ENCODE results near the gene KIF7.
"Not testable (repeated sequence)": the region's sequence is repeated elsewhere in the genome, so short reads cannot be mapped to it uniquely, and the experiment has no call there.

Gene KIF7

DNA sequence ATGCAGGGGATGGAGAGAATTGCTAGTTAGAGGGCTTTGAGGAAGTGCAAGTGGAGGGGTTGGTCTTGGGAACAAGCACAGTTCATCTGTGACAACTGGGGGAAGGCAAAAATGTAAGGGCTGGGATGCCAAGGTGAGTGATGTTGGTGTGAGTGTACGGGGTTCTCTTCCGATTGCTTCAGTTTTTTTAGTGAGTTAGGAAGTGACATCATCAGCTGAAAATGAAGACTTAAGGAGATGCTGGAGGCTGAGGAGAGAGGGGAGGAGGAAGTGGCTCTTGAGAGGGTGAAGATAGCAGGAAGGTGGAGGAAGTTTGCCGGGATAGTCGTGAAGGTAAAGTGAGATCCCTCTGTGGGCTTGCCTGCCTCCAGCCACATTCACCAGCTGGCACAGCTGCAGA is 67.3 kb downstream of the KIF7 start:
- H3K27me3 ChIP-seq (ENCODE audit: insufficient read depth, low read length), result no peaks in the 10 kb centered on the region
- no peaks in the 10 kb centered on the region for H4K20me1 ChIP-seq (ENCODE audit: insufficient read depth, low read length)
- H3K9ac ChIP-seq (ENCODE audit: low read length), result no peak overlapping the region
- no peak overlapping the region for H3K27ac ChIP-seq (ENCODE audit: low read depth, low read length, poor library complexity, severe bottlenecking)
- H3K4me1 ChIP-seq (ENCODE audit: insufficient read depth, low read length, severe bottlenecking), result no peaks in the 10 kb centered on the region
- H3F3A ChIP-seq (ENCODE audit: insufficient read depth, low read length), result no peaks in the 10 kb centered on the region
- H3K79me2 ChIP-seq (ENCODE audit: insufficient read depth, low read length), result no peaks in the 10 kb centered on the region
- H3K9me2 ChIP-seq (ENCODE audit: low read depth, low read length), result no peaks in the 10 kb centered on the region
- H3K9me3 ChIP-seq (ENCODE audit: low read length), result no peaks in the 10 kb centered on the region
- no peak overlapping the region for H2AFZ ChIP-seq (ENCODE audit: low read length)
- H3K36me3 ChIP-seq (ENCODE audit: insufficient read depth, low read length), result peaks cover 92% of the 10 kb centered on the region
- TF ChIP-seq CTCF (IDR thresholded peaks at IDR 0.05; ENCODE audit: low read length) (no peak), EZH2 (IDR thresholded peaks at IDR 0.05; ENCODE audit: borderline replicate concordance, low read length) (no peak)
- H3K4me2 ChIP-seq (ENCODE audit: low read length), result no peak overlapping the region
- H3K4me3 ChIP-seq (ENCODE audit: low read depth, low read length, poor library complexity, severe bottlenecking), result no peak overlapping the region

- H3K9me2 ChIP-seq (ENCODE audit: low read depth, low read length), result no peaks in the 10 kb centered on the region
- H3K4me2 ChIP-seq (ENCODE audit: low read length), result no peak overlapping the region
- H3K27ac ChIP-seq (ENCODE audit: low read depth, low read length, poor library complexity, severe bottlenecking), result no peak overlapping the region
- no peaks in the 10 kb centered on the region for H3K9me3 ChIP-seq (ENCODE audit: low read length)
- peaks cover 91% of the 10 kb centered on the region for H3K36me3 ChIP-seq (ENCODE audit: insufficient read depth, low read length)
- no peak overlapping the region for H3K4me3 ChIP-seq (ENCODE audit: low read depth, low read length, poor library complexity, severe bottlenecking)
- no peaks in the 10 kb centered on the region for H3K79me2 ChIP-seq (ENCODE audit: insufficient read depth, low read length)
- no peak overlapping the region for H3K9ac ChIP-seq (ENCODE audit: low read length)
- H3K27me3 ChIP-seq (ENCODE audit: insufficient read depth, low read length), result no peaks in the 10 kb centered on the region
- H2AFZ ChIP-seq (ENCODE audit: low read length), result no peak overlapping the region
- no peaks in the 10 kb centered on the region for H3K4me1 ChIP-seq (ENCODE audit: insufficient read depth, low read length, severe bottlenecking)
- no peak for TF ChIP-seq EZH2 (IDR thresholded peaks at IDR 0.05; ENCODE audit: borderline replicate concordance, low read length)
- no peak for TF ChIP-seq CTCF (IDR thresholded peaks at IDR 0.05; ENCODE audit: low read length)
- no peaks in the 10 kb centered on the region for H3F3A ChIP-seq (ENCODE audit: insufficient read depth, low read length)
- H4K20me1 ChIP-seq (ENCODE audit: insufficient read depth, low read length), result no peaks in the 10 kb centered on the region
These were observed 68.6 kb downstream of the KIF7 start for GRCh38 chr15:89586651-89587050.

- peaks cover 80% of the 10 kb centered on the region for H3K36me3 ChIP-seq (ENCODE audit: insufficient read depth, low read length)
- not testable (repeated sequence) for H3K4me2 ChIP-seq (ENCODE audit: low read length)
These were observed 74.5 kb downstream of the KIF7 start for GRCh38 chr15:89580747-89581146.

GRCh38 chr15:89578146-89578545 is 77.1 kb downstream of the KIF7 start:
- H3K27me3 ChIP-seq (ENCODE audit: insufficient read depth, low read length), result no peaks in the 10 kb centered on the region
- H3K4me1 ChIP-seq (ENCODE audit: insufficient read depth, low read length, severe bottlenecking), result peaks cover 31% of the 10 kb centered on the region
- peak overlapping the region; percentile 59; the same call in 1 of the 2 replicates for H3K9ac ChIP-seq (ENCODE audit: low read length)
- TF ChIP-seq EZH2 (IDR thresholded peaks at IDR 0.05; ENCODE audit: borderline replicate concordance, low read length) (no peak), CTCF (IDR thresholded peaks at IDR 0.05; ENCODE audit: low read length) (no peak)
- peak overlapping the region; percentile 97 for H3K4me3 ChIP-seq (ENCODE audit: low read depth, low read length, poor library complexity, severe bottlenecking)
- H3F3A ChIP-seq (ENCODE audit: insufficient read depth, low read length), result 0 out of 2 replicates have a peak, but pooled peaks cover 3% of the 10 kb centered on the region
- H4K20me1 ChIP-seq (ENCODE audit: insufficient read depth, low read length), result no peaks in the 10 kb centered on the region
- H3K36me3 ChIP-seq (ENCODE audit: insufficient read depth, low read length), result peaks cover 54% of the 10 kb centered on the region
- no peak overlapping the region for H2AFZ ChIP-seq (ENCODE audit: low read length)
- peaks cover 54% of the 10 kb centered on the region for H3K79me2 ChIP-seq (ENCODE audit: insufficient read depth, low read length)
- no peaks in the 10 kb centered on the region for H3K9me3 ChIP-seq (ENCODE audit: low read length)
- peak overlapping the region; percentile 82 for H3K4me2 ChIP-seq (ENCODE audit: low read length)
- no peaks in the 10 kb centered on the region for H3K9me2 ChIP-seq (ENCODE audit: low read depth, low read length)
- H3K27ac ChIP-seq (ENCODE audit: low read depth, low read length, poor library complexity, severe bottlenecking), result no peak overlapping the region

More at GRCh38 chr15:89580747-89581146, 74.5 kb downstream of the KIF7 start:
- not testable (repeated sequence) for H4K20me1 ChIP-seq (ENCODE audit: insufficient read depth, low read length); H3K27me3 ChIP-seq (ENCODE audit: insufficient read depth, low read length); H2AFZ ChIP-seq (ENCODE audit: low read length); H3K9ac ChIP-seq (ENCODE audit: low read length); H3K9me2 ChIP-seq (ENCODE audit: low read depth, low read length); H3K27ac ChIP-seq (ENCODE audit: low read depth, low read length, poor library complexity, severe bottlenecking); H3K9me3 ChIP-seq (ENCODE audit: low read length); H3K4me3 ChIP-seq (ENCODE audit: low read depth, low read length, poor library complexity, severe bottlenecking); H3F3A ChIP-seq (ENCODE audit: insufficient read depth, low read length)
- Histone ChIP-seq H3K79me2 (ENCODE audit: insufficient read depth, low read length) (peaks cover 51% of the 10 kb centered on the region), H3K4me1 (ENCODE audit: insufficient read depth, low read length, severe bottlenecking) (peaks cover 24% of the 10 kb centered on the region)

Data from OCI-LY1 (cell line).